ENCODE results near the gene MAST4. TPM values are rescaled to one million over a fixed set of nuclear protein-coding genes. Genes with fewer than 3 reads are reported as not detected.

MAST4 gene
- total RNA-seq, 2 experiments from 2014 or later = 1.3 to 21.9 TPM

GRCh38 chr5:66608501-66608900, 12.3 kb downstream of the MAST4 start:
- no peak overlapping the region for H3K4me3 ChIP-seq (ENCODE audit: low read depth, low read length, poor library complexity, severe bottlenecking)
- H3K36me3 ChIP-seq (ENCODE audit: insufficient read depth, low read length) = no peaks in the 10 kb centered on the region
- H3K27ac ChIP-seq (ENCODE audit: low read depth, low read length, poor library complexity, severe bottlenecking) = no peak overlapping the region
- no peaks in the 10 kb centered on the region for H3K9me2 ChIP-seq (ENCODE audit: insufficient read depth, low read length)
- intact Hi-C loops (cut with micrococcal nuclease; ENCODE audit: unreplicated experiment) = no loop called here
- no TSS peak for BruUV-seq (replicated peaks)
- H4K20me1 ChIP-seq (ENCODE audit: insufficient read depth, low read length) = no peaks in the 10 kb centered on the region
- POLR2A ChIA-PET = interaction anchor here (0.7 kb wide), 1 partner anchor 41 kb away, joined by 8 read pairs; no protein-coding TSS in a partner anchor
- H3K79me2 ChIP-seq (ENCODE audit: insufficient read depth, low read depth, low read length) = no peaks in the 10 kb centered on the region
- H2AFZ ChIP-seq (ENCODE audit: low read length) = no peak overlapping the region
- no peak for TF ChIP-seq CTCF (conservative IDR thresholded peaks at IDR 0.05; ENCODE audit: low read length)
- no peak for TF ChIP-seq EZH2phosphoT487 (IDR thresholded peaks at IDR 0.05; ENCODE audit: borderline replicate concordance, low read depth, low read length)
- H3K4me2 ChIP-seq (ENCODE audit: low read length) = no peak overlapping the region
- no peak for DNase-seq (ENCODE audit: low spot score)
- CTCF ChIA-PET (ENCODE audit: unreplicated experiment) = no interaction called here
- peaks cover 7% of the 10 kb centered on the region for H3K4me1 ChIP-seq (ENCODE audit: insufficient read depth, low read length, poor library complexity, severe bottlenecking)
- H3K9me3 ChIP-seq (ENCODE audit: low read length) = no peaks in the 10 kb centered on the region

DNA sequence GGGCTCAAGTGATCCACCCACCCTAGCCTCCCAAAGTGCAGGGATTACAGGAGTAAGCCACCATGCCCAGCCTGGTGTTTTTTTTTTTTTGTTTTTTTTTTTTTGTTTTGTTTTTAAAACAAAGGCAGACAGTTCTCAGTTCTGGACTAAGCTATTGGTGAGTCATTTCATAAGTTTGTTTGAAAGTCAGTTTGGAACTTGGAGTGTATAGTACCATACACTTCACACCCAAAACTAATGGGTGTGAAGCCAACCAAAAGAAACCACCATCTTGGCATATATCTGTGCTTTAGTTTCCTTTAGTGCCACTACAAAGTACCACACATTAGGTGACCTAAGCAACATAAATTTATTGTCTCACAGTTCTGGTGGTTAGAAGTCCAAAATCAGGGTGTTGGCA, 13.4 kb downstream of the MAST4 start:
- BruUV-seq (replicated peaks) = no TSS peak
- intact Hi-C loops (cut with micrococcal nuclease; ENCODE audit: unreplicated experiment) = no loop called here
- H3K27ac ChIP-seq (ENCODE audit: low read depth, low read length, poor library complexity, severe bottlenecking) = no peak overlapping the region
- no peak overlapping the region for H3K4me2 ChIP-seq (ENCODE audit: low read length)
- H3K36me3 ChIP-seq (ENCODE audit: insufficient read depth, low read length) = no peaks in the 10 kb centered on the region
- ChIA-PET POLR2A (interaction anchor here (0.7 to 0.8 kb wide), 3 partner anchors 9 to 15 kb away, joined by 3 to 5 read pairs (median 3); no protein-coding TSS in a partner anchor), CTCF (ENCODE audit: unreplicated experiment) (no interaction called here)
- H4K20me1 ChIP-seq (ENCODE audit: insufficient read depth, low read length) = no peaks in the 10 kb centered on the region
- H3K9me3 ChIP-seq (ENCODE audit: low read length) = no peaks in the 10 kb centered on the region
- H3K4me3 ChIP-seq (ENCODE audit: low read depth, low read length, poor library complexity, severe bottlenecking) = no peak overlapping the region
- H2AFZ ChIP-seq (ENCODE audit: low read length) = no peak overlapping the region
- H3K9me2 ChIP-seq (ENCODE audit: insufficient read depth, low read length) = no peaks in the 10 kb centered on the region
- no peaks in the 10 kb centered on the region for H3K79me2 ChIP-seq (ENCODE audit: insufficient read depth, low read depth, low read length)
- TF ChIP-seq CTCF (conservative IDR thresholded peaks at IDR 0.05; ENCODE audit: low read length) (no peak), EZH2phosphoT487 (IDR thresholded peaks at IDR 0.05; ENCODE audit: borderline replicate concordance, low read depth, low read length) (no peak)
- peaks cover 7% of the 10 kb centered on the region for H3K4me1 ChIP-seq (ENCODE audit: insufficient read depth, low read length, poor library complexity, severe bottlenecking)
- DNase-seq (ENCODE audit: low spot score) = no peak

GRCh38 chr5:66612226-66612625, 16.0 kb downstream of the MAST4 start:
- no peaks in the 10 kb centered on the region for H3K79me2 ChIP-seq (ENCODE audit: insufficient read depth, low read depth, low read length)
- no peaks in the 10 kb centered on the region for H3K9me3 ChIP-seq (ENCODE audit: low read length)
- no peaks in the 10 kb centered on the region for H3K36me3 ChIP-seq (ENCODE audit: insufficient read depth, low read length)
- POLR2A ChIA-PET = no interaction called here
- no peak for TF ChIP-seq CTCF (conservative IDR thresholded peaks at IDR 0.05; ENCODE audit: low read length)
- no peak for TF ChIP-seq EZH2phosphoT487 (IDR thresholded peaks at IDR 0.05; ENCODE audit: borderline replicate concordance, low read depth, low read length)
- intact Hi-C loops (cut with micrococcal nuclease; ENCODE audit: unreplicated experiment) = no loop called here
- no peak for DNase-seq (ENCODE audit: low spot score)
- H3K9me2 ChIP-seq (ENCODE audit: insufficient read depth, low read length) = no peaks in the 10 kb centered on the region
- no TSS peak for BruUV-seq (replicated peaks)
- no peak overlapping the region for H3K4me2 ChIP-seq (ENCODE audit: low read length)
- no peak overlapping the region for H3K27ac ChIP-seq (ENCODE audit: low read depth, low read length, poor library complexity, severe bottlenecking)
- CTCF ChIA-PET (ENCODE audit: unreplicated experiment) = no interaction called here
- H2AFZ ChIP-seq (ENCODE audit: low read length) = no peak overlapping the region
- H4K20me1 ChIP-seq (ENCODE audit: insufficient read depth, low read length) = no peaks in the 10 kb centered on the region
- no peak overlapping the region for H3K4me3 ChIP-seq (ENCODE audit: low read depth, low read length, poor library complexity, severe bottlenecking)
- H3K4me1 ChIP-seq (ENCODE audit: insufficient read depth, low read length, poor library complexity, severe bottlenecking) = peaks cover 10% of the 10 kb centered on the region
